ENCODE measurements around the gene PRTFDC1. TPM values are rescaled to one million over a fixed set of nuclear protein-coding genes. Genes with fewer than 3 reads are reported as not detected.

Gene PRTFDC1
- total RNA-seq, 1 experiment from 2014 or later, result 15.3 TPM

- DNase-seq (ENCODE audit: low read depth), result no peak
These were observed 50.0 kb downstream of the PRTFDC1 start for GRCh38 chr10:24902400-24902728.

GRCh38 chr10:24901686-24902399 is 50.6 kb downstream of the PRTFDC1 start:
- DNase-seq (ENCODE audit: low read depth), result peak; percentile 92

- no peak for DNase-seq (ENCODE audit: low read depth)
These were observed 51.3 kb downstream of the PRTFDC1 start for GRCh38 chr10:24900888-24901685.

GRCh38 chr10:24899571-24899970 is 52.8 kb downstream of the PRTFDC1 start:
- DNase-seq (ENCODE audit: low read depth), result no peak

- DNase-seq (ENCODE audit: low read depth), result peak; percentile 45
These were observed 53.9 kb downstream of the PRTFDC1 start for GRCh38 chr10:24898501-24898900.

GRCh38 chr10:24897326-24897926 is 55.0 kb downstream of the PRTFDC1 start:
- peak; percentile 82 for DNase-seq (ENCODE audit: low read depth)

GRCh38 chr10:24894728-24895127 is 57.7 kb downstream of the PRTFDC1 start:
- no peak for DNase-seq (ENCODE audit: low read depth)

GRCh38 chr10:24894309-24894708 is 58.1 kb downstream of the PRTFDC1 start:
- DNase-seq (ENCODE audit: low read depth), result peak; percentile 93

- no peak for DNase-seq (ENCODE audit: low read depth)
These were observed 59.3 kb downstream of the PRTFDC1 start for GRCh38 chr10:24893127-24893526.

- DNase-seq (ENCODE audit: low read depth), result peak; percentile 92
These were observed 60.6 kb downstream of the PRTFDC1 start for GRCh38 chr10:24891823-24892222.

- DNase-seq (ENCODE audit: low read depth), result no peak
These were observed 62.8 kb downstream of the PRTFDC1 start for GRCh38 chr10:24889639-24890038.

- no peak for DNase-seq (ENCODE audit: low read depth)
These were observed 64.6 kb downstream of the PRTFDC1 start for GRCh38 chr10:24887855-24888231.

- no peak for DNase-seq (ENCODE audit: low read depth)
These were observed 66.1 kb downstream of the PRTFDC1 start for GRCh38 chr10:24886290-24886680.

GRCh38 chr10:24885551-24886289 is 66.7 kb downstream of the PRTFDC1 start:
- DNase-seq (ENCODE audit: low read depth), result no peak

GRCh38 chr10:24884793-24885192 is 67.6 kb downstream of the PRTFDC1 start:
- DNase-seq (ENCODE audit: low read depth), result no peak

GRCh38 chr10:24884316-24884715 is 68.1 kb downstream of the PRTFDC1 start:
- no peak for DNase-seq (ENCODE audit: low read depth)

GRCh38 chr10:24883176-24883575 is 69.2 kb downstream of the PRTFDC1 start:
- no peak for DNase-seq (ENCODE audit: low read depth)

GRCh38 chr10:24882047-24882698 is 70.2 kb downstream of the PRTFDC1 start:
- peak; percentile 61 for DNase-seq (ENCODE audit: low read depth)

- DNase-seq (ENCODE audit: low read depth), result no peak
These were observed 72.5 kb downstream of the PRTFDC1 start for GRCh38 chr10:24879861-24880260.

- no peak for DNase-seq (ENCODE audit: low read depth)
These were observed 78.3 kb downstream of the PRTFDC1 start for GRCh38 chr10:24874133-24874532.

GRCh38 chr10:24873281-24873683 is 79.1 kb downstream of the PRTFDC1 start:
- DNase-seq (ENCODE audit: low read depth), result peak; percentile 50

- DNase-seq (ENCODE audit: low read depth), result no peak
These were observed 79.6 kb downstream of the PRTFDC1 start for GRCh38 chr10:24872790-24873182.

Measured in M059J (cell line).